CD4-positive, alpha-beta T cell treated with Interleukin-21 for 1 hour (primary cell): ENCODE results near the gene NFU1.
A peak's percentile ranks its signal among the peaks of the same experiment; 100 is the strongest.
"Not testable (repeated sequence)": the region's sequence is repeated elsewhere in the genome, so short reads cannot be mapped to it uniquely, and the experiment has no call there.

Experiments
- DNase-seq: peaks from one replicate; pipeline ENCODE4 v3.0.0-alpha.2; 2020

NFU1 gene

DNA sequence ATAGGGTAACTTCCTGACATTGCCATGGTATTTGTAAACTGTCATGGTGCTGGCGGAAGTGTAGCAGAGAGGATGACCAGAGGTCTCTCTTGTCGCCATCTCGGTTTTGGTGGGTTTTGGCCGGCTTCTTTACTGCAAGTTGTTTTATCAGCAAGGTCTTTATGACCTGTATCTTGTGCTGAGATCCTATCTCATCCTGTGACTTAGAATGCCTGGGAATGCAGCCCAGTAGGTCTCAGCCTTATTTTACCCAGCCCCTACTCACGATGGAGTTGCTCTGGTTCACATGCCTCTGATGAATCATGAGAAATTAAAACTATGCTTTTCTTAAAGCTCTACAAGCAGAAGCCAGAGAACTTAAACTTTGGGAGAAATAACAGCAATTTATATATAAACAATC lies 12.7 kb upstream of the NFU1 start:
- no peak for DNase-seq

DNA sequence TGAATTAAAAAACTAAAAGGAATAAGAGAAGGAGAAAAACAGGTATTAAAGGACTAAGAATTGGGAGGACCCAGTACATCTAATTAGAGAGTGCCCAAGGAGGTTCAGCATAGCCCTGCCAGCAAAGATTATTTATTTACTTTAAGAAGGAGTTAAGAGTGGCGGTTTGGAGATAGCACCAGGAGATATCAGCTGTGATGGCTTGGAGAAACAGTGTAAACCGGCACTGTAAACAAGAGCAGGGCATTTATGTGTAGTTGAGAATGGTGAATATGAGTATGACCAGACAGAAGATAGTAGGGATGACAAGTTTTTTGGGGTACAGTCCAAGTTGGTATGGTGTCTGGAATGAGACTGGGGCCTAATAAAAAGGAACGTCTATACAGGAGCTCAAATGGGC lies 6.4 kb upstream of the NFU1 start:
- DNase-seq: not testable (repeated sequence)

DNA sequence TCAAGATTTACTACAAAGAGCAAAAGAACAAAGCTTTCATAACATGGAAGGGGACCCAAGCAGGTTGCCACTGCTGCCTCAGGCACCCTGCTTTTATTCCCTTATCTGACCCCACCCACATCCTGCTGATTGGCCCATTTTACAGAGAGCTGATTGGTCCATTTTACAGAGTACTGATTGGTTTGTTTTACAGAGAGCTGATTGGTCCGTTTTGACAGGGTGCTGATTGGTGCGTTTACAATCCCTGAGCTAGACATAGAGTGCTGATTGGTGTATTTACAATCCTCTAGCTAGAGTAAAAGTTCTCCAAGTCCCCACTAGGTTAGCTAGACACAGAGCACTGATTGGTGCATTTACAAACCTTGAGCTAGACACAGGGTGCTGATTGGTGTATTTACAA lies 2.3 kb upstream of the NFU1 start:
- peak; percentile 33 for DNase-seq

DNA sequence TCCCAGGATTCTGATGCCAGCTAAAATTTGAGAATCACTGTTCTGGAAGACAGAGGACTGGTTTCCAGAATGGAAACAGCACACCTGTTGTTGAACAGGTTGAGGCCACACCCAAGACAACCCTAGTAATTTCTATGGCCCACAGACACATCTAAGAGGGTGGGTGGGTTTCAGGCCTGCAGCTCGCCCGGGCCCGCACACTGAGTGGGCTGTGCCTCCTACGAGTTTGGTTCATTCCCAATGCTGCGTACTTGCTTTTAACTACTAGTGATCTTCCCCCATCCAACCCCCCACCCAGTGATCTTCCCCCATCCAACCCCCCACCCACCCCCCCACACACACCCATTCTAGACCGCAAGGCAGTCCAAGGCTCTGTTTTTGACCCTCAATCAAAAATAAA lies 1.3 kb upstream of the NFU1 start:
- no peak for DNase-seq

DNA sequence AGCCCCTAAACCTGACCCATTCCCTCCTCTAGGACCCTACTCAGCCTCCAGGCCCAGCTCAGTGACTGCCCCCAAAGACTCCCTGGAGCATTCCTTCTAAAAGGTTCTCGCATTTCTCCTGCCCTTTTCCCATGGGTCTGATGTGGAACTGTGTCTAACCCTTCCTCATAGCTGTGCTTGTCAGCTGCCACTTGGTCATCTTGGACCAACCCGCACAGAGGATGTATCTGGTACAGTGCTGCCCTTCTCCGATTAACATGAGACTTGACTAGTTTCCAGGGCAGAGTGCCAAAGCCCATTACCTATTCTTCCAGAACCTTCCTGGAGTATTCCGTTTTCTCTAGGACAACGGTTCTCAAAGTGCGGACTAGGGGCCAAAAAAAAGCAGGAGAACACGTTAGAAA lies 518 bp upstream of the NFU1 start:
- DNase-seq: no peak

DNA sequence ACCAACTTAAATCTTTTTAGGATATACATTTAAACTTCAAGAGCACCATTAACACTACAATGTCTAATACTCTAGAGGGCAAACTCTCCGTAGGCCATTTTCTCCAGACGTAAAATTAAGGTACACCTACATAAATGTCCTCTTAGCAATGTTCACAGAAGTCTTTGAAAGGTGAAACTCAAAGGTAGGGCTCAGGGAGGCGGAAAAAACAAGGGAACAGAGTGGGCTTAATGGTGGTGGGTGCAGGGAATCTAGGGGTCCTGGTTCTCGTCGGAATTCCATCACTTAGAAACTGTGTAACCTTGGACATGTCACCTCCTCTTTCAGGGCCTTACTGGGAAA lies 668 bp downstream of the NFU1 start:
- no peak for DNase-seq

DNA sequence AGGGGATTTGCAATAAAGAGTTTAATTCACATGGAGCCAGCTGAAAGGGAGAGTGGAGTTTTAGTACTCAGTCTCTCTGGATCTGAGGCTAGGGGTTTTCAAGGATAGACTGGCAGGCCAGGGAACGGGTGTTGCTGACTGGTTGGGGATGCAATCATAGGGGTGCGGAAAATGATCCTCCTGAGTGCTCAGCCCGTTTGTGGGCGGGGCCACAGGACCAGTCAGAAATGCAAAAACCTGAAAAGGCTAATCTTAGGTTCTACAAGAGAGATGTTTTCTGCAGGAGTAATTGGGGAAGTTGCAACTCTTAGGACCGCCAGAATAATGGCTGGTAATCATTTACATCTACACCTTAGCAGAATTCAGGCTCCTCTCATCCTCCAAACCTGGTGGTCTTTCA lies 2.5 kb downstream of the NFU1 start:
- no peak for DNase-seq

DNA sequence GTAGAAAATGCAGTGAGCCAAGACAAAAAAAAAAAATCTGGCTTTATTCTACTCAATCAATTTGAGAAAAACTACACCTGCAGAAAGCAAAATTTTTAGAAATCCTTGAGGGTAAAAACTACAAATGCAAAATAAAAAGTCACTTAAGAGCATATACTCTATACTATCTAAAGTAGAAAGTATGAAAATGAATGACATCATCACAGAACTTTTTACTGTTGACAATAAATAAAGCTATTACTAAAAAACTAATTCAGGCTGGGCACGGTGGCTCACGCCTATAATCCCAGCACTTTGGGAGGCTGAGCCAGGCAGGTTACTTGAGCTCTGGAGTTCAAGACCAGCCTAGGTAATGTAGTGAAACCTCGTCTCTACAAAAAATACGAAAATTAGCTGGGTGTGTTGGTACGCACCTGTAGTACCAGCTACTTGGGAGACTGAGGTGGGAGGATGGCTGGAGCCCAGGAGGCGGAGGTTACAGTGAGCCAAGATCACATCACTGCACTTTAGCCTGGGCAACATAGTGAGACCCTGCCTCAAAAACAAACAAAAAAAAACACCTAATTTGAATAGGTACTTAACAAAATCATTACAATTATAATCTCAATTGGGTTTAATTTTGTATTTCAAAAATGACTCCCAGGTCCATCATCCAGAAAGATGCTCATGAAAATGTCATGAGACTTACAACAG lies 7.6 kb downstream of the NFU1 start:
- DNase-seq: no peak

DNA sequence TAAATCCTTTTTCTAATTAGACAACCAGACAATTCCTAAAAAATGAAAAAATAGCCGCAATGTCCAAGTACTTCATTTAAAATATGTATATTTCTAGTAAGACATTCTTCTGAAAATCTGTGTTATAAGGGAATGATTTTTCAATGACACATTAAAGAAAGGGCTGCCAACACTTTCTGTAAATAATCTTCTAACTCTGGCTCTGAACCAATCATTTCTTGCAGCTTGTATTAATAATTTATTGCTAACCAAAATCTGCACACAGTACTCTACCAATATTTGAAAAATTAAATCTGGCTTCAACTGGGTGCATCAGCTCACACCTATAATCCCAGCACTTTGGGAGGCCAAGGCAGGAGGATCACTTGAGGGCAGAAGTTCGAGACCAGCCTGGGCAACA lies 8.3 kb downstream of the NFU1 start:
- DNase-seq: no peak

DNA sequence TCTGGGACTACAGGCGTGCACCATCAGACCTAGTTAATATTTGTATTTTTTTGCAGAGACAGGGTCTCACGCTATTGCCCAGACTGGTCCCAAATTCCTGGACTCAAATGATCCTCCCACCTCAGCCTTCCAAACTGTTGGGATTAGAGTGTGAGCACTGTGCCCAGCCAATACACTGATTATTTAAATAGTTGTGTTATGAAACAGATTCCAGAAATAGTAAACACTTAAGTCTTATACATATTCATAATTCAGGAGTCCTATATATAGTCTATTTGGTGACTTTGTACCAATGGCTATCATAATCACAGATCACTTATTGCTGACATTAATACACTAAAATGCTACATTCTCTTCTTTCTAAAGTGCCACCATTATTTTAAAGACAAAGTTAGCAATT lies 12.8 kb downstream of the NFU1 start:
- DNase-seq: no peak

DNA sequence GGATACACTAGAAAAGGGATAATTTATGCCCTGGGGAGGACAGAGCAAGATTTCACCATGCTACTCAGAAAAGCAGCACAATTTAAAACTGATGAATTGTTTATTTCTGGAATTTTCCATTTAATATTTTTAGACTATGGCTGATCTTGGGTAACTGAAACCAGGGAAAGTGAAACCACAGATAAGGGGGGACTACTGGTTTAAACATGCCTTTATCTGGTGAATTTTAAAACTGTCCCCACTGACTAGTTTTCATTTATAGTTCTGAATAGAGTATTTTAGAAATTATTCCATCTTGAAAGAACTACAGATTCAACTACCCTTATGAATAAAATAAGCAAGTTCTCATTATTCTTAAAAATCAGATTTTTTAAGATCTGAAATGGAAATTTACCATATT lies 15.0 kb downstream of the NFU1 start:
- DNase-seq: no peak

DNA sequence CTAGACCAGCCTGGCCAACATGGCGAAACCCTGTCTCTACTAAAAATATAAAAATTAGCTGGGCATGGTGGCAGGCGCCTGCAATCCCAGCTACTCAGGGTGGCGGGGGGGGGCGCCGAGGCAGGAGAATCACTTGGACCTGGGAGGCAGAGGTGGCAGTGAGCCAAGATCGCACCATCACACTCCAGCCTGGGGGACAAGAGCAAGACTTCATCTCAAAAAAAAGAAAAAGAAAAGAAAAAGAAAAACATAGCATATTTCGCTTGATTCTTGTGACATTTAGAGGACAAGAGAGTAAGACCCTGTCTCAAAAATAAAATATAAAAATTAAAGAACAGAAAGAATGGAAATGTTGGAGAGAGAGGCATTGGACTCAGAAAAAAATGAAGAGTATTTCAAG lies 18.1 kb downstream of the NFU1 start:
- not testable (repeated sequence) for DNase-seq

DNA sequence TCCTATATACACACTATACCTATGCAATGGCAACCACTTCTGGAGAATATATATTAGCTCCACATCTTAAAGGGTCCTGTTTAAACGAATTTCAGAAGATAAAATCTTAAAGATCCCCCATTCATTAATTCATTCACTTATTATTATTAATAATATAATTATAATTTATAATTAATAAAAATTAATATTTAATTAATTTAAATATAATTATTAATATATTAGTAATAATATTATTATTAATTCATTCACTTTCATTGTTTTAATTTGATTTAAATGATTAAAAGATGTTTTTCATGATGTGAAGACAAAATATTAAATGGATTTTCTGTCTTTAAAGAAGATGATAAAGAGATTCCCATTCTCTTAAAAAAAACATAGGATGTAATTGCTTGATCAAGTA lies 21.1 kb downstream of the NFU1 start:
- DNase-seq: no peak

DNA sequence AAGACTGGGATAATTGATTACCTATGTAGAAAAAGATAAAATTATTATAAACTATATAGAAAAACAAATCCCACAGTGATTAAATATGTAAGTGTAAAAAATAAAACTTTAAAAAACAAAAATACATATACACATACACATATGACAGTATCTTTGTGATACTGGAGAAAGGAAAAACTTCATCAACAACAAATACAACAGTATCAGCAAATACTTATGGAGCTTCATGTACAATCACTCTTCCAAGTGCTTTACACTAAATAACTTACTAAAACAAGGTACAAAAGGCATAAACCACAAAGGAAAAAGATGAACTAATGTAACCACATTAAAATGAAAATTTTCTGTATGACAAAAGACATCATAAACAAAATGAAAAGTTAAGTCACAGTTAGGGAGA lies 26.1 kb downstream of the NFU1 start:
- no peak for DNase-seq

DNA sequence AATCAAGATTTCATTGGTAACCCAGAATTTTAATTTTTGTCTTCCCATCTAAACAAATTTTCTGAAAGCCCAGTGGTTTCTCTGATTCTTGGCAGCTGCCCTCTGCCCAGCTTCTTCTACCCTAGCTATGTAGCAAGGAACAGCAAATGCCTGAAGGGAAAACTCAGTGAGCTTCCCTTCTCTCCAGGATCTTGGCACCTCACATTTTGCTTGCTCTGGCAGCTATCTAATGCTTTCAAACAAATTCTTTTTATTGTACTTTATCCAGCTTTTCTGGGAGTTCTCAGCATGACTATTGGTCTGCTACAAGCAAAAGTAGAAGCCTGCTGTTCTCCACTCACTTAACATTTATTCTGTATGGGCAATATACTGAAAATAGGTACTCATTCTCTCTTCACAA lies 31.9 kb downstream of the NFU1 start:
- DNase-seq: no peak

DNA sequence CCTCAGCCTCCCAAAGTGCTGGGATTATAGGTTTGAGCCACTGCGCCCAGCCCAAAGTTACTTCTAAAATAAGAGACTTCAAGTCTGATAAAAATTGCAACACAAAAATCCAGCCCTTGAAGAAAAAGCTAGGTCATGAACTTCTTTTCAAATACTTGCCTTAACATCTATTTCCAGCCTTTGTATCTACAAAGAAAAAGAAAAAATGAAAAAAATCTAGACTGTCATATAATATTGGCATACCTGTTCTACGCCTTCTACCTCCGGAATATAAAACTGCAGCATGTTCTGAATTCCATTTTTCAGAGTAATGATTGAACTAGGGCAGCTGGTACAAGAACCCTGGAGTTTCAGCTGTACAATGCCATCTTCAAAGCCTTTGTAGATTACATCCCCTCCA lies 37.1 kb downstream of the NFU1 start:
- DNase-seq: no peak

DNA sequence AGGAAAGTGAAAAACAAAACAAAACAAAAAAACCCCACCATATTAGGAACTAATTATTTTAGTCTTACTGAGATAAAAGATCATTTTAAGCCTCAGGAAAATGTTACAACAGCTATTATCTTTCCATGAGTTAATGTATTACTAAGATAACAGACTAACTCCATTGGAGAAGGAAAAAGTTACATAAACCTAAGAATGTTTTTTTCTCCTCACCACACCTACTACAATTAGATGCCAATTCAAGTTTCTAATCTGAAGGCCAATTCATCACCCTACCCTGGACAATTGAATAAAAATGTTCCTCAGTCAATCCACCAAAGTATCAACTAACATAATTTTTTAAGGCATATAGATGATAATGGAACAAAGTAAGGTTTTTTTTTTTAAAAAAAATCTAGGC lies 40.0 kb downstream of the NFU1 start:
- no peak for DNase-seq

DNA sequence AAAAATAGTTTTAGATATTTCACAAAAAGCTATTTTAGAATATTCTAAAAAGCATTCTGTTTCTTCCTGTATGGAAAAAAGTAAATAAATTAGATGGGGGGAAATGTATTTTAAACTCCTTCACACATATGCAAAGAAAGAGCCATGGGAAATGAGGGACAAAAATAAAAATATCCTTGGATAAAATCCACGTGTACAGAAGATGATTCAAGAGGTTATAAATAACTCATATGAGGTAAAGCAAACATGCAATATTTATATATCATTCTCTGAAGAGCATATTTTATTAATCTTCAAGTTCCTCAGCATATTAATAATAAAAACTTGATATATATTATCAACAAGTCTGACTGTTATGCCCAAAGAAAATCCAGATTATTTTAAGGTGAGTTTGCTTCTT lies 41.4 kb downstream of the NFU1 start:
- DNase-seq: no peak

DNA sequence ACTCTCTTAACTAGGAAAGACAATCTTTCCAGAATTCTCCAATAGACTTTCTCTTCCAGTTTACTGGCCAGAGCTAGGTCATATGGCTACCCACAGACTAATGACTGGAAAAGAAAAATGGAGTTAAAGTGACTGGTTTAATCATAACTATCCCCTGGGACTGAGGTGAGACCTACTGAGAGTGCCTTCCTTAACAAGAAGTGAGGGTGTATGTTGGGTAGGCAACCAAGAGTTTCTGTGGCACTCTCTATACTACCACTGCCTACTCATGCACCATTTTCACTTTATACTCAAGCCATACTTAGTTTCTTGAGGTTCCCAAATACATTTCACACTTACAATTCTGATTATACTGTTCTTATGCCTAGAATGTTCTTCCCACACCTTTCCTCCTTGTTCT lies 43.3 kb downstream of the NFU1 start:
- DNase-seq: no peak

DNA sequence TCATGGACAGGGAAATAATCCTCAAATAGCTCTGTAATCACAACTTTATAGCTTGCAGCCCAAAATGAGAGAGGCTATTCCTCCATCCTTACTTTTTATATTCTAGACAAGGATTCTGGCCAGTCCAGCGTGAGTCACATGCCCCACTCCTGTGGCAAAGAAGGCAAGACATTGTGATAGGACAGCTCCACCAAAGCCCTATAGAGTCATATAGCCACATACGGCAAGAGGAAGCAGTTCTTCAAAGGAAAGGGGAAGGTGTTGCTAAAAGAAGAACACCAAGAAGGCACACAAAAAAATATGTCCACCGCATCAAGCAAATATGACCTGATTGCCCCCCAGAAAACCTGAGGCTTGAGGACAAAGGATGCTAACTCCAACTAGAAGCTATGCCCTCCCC lies 46.8 kb downstream of the NFU1 start:
- DNase-seq: no peak

DNA sequence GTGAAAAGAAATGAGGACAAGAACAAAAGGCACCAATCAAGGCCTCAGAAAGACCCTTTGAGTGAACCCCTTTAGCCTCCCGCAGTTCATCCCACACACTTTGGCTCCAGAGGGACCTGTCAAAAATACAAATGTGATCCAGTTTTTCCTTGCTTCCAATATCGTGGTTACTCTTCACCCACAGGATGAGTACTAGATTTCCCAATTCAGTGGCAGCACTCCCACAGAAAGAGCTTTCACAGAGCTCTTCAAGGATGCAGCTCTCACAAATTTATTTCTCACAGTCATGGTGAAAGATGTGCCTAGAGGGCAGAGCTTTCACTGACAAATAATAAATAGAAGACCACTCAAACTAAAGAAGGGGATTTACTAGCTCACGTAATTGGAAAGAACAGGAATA lies 47.2 kb downstream of the NFU1 start:
- no peak for DNase-seq

DNA sequence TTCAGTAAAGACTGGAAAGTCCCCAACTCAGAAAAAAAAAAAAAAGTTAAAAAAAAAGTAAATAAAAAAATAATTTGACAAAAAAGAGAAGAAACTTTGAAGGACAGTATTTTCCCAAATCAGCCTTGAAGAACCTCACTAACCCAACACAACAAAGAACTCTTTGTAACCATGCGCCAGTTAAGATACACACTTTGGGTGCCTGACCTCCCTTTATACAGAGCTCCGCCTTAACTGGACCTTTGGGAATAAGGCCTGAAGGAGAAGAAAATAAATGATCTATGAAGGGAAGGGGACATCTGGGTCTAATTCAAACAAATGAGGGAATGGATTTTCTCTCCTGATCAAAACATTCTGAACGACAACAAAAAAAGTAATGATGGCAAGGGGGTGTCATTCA lies 48.0 kb downstream of the NFU1 start:
- DNase-seq: no peak

DNA sequence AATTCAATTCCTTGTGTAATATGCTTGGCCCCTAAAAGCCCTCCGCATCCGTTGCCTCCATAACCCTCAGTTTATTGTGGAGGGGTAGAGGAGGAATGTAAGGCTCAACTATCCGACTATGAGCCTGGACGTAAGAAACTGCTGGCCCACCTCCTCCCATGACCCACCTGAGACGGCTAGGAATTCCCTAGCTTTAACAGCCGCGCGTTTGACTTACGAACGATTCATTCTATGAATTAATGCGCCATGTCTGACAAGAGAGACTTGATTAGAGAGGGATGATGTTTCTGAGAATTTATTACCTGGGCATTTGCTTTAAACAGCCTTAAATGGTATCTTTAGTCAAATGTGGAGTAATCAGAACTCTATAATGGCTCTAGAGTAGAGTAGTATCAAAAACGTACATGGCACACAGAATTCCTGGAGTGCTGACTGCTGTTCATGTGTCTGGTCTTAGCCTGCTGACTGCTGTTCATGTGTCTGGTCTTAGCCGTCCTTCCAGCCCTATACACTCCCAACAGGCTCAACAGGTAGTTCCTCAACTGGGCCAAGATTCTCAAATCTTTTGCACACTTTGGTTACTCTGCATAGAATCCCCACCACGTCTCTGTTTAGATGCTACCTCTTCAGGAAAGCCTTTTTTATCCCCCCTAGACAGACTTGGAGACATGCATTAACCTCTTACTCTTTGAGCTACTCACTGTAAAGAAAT lies 49.3 kb downstream of the NFU1 start:
- DNase-seq: no peak

DNA sequence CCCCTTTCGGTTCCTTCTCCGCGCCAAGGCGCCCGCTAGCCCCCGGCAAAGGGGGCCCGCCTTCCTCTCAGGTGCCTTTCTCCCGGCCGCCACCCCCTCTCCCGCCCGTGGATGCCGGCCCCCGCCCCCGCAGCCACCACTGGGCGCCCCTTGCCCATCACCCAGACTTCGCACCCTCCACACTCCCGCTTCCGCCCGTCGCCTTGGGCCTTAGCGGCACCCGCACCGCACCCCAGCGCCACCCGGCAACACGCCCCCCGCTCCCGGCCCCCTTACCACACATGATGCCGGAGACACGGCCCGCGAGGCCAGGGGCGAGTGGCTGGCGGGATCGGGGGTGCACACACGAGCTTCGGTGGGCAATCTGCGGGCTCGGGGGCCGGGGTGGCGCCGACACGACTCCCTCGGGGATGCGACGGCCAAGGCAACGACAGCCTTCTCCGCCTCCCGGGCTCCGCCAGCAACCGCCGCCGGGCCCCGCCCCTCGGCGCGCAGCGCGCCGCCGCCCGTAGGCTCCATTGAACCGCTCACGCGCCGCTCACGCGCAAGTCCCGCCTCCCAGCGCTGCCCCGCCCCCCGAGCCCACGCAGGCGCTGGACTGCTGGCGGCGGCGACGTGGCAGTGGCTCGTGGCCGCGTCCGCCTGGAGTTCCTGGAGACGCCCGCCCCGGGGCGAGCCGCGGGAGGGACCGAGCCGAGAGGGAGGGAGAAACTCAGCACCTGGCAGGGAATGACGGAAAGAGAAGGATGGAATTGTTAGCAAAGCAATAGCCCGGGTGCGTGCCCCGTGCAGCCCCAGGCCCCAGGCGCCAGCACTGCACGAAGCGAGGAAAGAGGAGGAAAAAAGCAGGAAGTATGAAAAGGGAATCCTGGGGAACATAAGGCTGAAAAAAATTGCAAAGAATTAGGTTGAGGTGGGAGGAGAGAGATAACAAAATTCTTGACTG lies 50.2 kb downstream of the NFU1 start, which contains the start of gene GFPT1:
TSS of gene GFPT1 (minus strand) at position 439 of the 946 bp plus-strand sequence. CDS start at position 283, 156 bp downstream.
- DNase-seq: peak; percentile 90
